Testis (tissue), 3 donors: ENCODE data around the gene ZBTB21. TPM values are rescaled to one million over a fixed set of nuclear protein-coding genes. Genes with fewer than 3 reads are reported as not detected.

Source experiments
- DNase-seq: peaks from one replicate; pipeline ENCODE4 v3.0.0-alpha.2; 2019
- H3K27ac ChIP-seq, 2 donors: fragments of 200-600 bp; sonication (generic); one replicate each; pipeline ENCODE4 v1.5.1; 2019
- H3K27me3 ChIP-seq: fragments of 200-600 bp; sonication (generic); one replicate; pipeline ENCODE4 v1.5.1; 2019
- H3K36me3 ChIP-seq: fragments of 200-600 bp; sonication (generic); one replicate; pipeline ENCODE4 v1.5.1; 2017; ENCODE audit warnings: low read depth; ENCODE audit errors: missing control alignments
- H3K4me1 ChIP-seq: fragments of 200-600 bp; sonication (generic); one replicate; pipeline ENCODE4 v1.5.1; 2019
- H3K4me3 ChIP-seq, 2 donors: fragments of 200-600 bp; sonication (generic); one replicate each; pipeline ENCODE4 v1.5.1; 2017 to 2019
- H3K9me3 ChIP-seq: fragments of 200-600 bp; sonication (generic); one replicate; pipeline ENCODE4 v1.5.1; 2017
- CTCF ChIP-seq, 3 experiments: fragments of 450-650 bp in 2 of 3; fragments of 200-600 bp in 1 of 3; sonication (generic) in 1 of 3; IDR thresholded peaks; one replicate each; pipeline ENCODE4 v1.5.1; 2016 to 2019; ENCODE audit warnings: antibody characterized with exemption in 3 of 3, mild to moderate bottlenecking in 2 of 3, moderate library complexity in 1 of 3
- POLR2A ChIP-seq: fragments of 450-650 bp; IDR thresholded peaks from one replicate; pipeline ENCODE4 v1.6.1; 2017; ENCODE audit warnings: antibody characterized with exemption, mild to moderate bottlenecking, moderate library complexity
- WGBS, 2 donors: methylation state at CpG; one replicate each; pipeline ENCODE4 v1.1.5; 2018; 5-methylcytosine and 5-hydroxymethylcytosine counted together
- intact Hi-C: fragments of 100-400 bp; cut with DNase I; formaldehyde crosslinking; loops from one replicate; pipeline ENCODE4 v1.15.1; 2023; ENCODE audit warnings: low total_unique reads
- polyA plus RNA-seq: library from polyadenylated mRNA; stranded (reverse); fragments of 350-450 nt; fragmentation: Illumina TruSeq; extraction: RNeasy Lipid Tissue Mini Kit (QIAGEN cat#74804); gene quantifications from one replicate; pipeline ENCODE4 v1.2.3, GENCODE V29; 2014; ENCODE audit warnings: low read depth, low replicate concordance; ENCODE audit not compliant: insufficient read depth
- total RNA-seq, 2 donors: library from RNA; depleted of rRNA; stranded (reverse); fragments of >200 nt; gene quantifications; one replicate each; pipeline ENCODE4 v1.2.3, GENCODE V29; 2016

The ZBTB21 gene
- total and polyA plus RNA-seq, 3 donors from 2014 or later: 18.1 to 30.9 (median 26.3) TPM

- 91 to 95% methylated on average over 5 to 11 of the region's 11 CpGs for WGBS, 2 donors
- H3K4me3 ChIP-seq: no peak overlapping the region
- intact Hi-C loops: no loop called here
Observed at GRCh38 chr21:41948901-41949300, 61.3 kb downstream of the ZBTB21 start.

DNA sequence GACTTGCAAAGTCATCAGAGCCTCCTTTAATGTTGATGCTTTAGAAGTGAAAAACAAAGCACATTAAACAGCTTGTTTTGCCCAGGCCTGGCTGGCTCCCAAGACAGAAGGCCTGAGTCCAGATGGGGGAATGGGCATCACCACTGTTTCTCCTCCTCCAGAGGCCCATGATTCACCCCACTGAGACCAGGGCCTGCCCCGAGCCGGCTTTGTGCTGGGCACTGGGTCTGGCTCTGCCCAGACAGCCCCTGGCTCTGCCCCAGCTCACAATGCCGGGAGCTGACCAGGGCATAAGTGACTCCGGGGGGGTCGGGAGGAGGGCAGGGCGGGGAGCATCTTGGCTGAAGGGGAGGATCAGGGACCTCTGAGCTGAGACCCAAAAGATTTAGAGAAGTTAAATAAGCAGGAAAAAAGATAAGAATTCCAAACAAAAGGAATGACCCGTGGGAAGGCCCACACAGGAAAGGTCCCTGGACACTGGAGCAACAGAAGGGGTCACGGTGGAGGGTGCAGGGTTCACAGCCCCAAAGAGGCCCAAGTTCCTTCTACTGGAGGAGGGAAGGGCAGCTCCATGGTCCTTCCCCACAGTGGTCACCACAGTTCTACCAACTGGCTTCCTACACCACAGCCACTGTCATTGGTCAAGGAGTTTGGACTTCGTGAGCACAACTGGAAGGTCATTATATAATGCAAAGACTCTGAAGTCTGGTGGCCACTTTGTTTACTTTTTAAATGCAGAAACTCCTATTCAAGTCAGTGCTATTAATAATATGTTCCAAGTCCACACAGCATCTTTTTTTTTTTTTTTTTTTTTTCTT lies 61.9 kb downstream of the ZBTB21 start:
- Histone ChIP-seq H3K27me3 (no peaks in the 10 kb centered on the region), H3K9me3 (no peaks in the 10 kb centered on the region), H3K27ac (peak overlapping the region in 1 of 2 donors; percentile 8), H3K4me3 (no peak overlapping the region), H3K4me1 (peaks cover 3% of the 10 kb centered on the region), H3K36me3 (no peaks in the 10 kb centered on the region)
- 44 to 45% methylated on average over 7 to 9 of the region's 9 CpGs for WGBS, 2 donors
- DNase-seq: no peak
- TF ChIP-seq POLR2A (no peak), CTCF (IDR thresholded peaks at IDR 0.05) (no peak)
- intact Hi-C loops: no loop called here

More at GRCh38 chr21:41948901-41949300, 61.3 kb downstream of the ZBTB21 start:
- Histone ChIP-seq H3K27ac (no peak overlapping the region), H3K27me3 (no peaks in the 10 kb centered on the region), H3K36me3 (no peaks in the 10 kb centered on the region), H3K9me3 (no peaks in the 10 kb centered on the region), H3K4me1 (peaks cover 3% of the 10 kb centered on the region)
- TF ChIP-seq CTCF (IDR thresholded peaks at IDR 0.05) (no peak), POLR2A (no peak)
- no peak for DNase-seq

GRCh38 chr21:41945982-41946381 lies 64.2 kb downstream of the ZBTB21 start:
- Histone ChIP-seq H3K36me3 (no peaks in the 10 kb centered on the region), H3K9me3 (no peaks in the 10 kb centered on the region), H3K27ac (no peak overlapping the region), H3K27me3 (no peaks in the 10 kb centered on the region), H3K4me3 (no peak overlapping the region), H3K4me1 (no peaks in the 10 kb centered on the region)
- TF ChIP-seq POLR2A: no peak
- TF ChIP-seq CTCF (IDR thresholded peaks at IDR 0.05): no peak
- DNase-seq: no peak
- intact Hi-C loops: no loop called here
- WGBS, 2 donors: 90 to 91% methylated on average over 8 of the region's 8 CpGs

DNA sequence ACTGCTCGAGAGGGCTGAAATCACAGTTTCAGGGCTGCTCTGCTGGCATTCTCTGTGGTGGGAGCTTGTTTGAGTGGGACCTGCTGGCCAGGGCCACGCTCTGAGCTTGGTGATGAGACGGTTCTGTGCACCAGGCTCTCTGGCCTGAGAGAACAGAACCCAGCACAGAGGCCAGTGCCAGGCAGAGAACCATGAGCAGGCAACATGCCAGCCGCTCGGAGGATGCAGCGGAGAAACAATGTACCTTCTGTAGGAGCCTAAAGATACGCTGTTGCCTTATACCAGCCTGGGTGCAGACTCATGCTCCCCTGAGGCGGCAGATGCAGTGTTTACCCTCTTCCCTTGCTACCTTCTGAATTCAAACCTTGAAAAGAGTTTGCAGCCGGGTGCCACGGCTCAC lies 66.3 kb downstream of the ZBTB21 start:
- TF ChIP-seq POLR2A: no peak
- no peak for TF ChIP-seq CTCF (IDR thresholded peaks at IDR 0.05)
- DNase-seq: peak; percentile 64
- no peaks in the 10 kb centered on the region for H3K27me3 ChIP-seq
- WGBS, 2 donors: 63 to 76% methylated on average over 10 of the region's 10 CpGs
- H3K4me1 ChIP-seq: no peaks in the 10 kb centered on the region
- no peak overlapping the region for H3K4me3 ChIP-seq
- H3K27ac ChIP-seq: no peak overlapping the region
- H3K36me3 ChIP-seq: no peaks in the 10 kb centered on the region
- intact Hi-C loops: no loop called here
- H3K9me3 ChIP-seq: no peaks in the 10 kb centered on the region

- TF ChIP-seq CTCF (IDR thresholded peaks at IDR 0.05) (no peak), POLR2A (no peak)
- Histone ChIP-seq H3K4me1 (no peaks in the 10 kb centered on the region), H3K9me3 (no peaks in the 10 kb centered on the region), H3K27me3 (no peaks in the 10 kb centered on the region), H3K36me3 (no peaks in the 10 kb centered on the region), H3K27ac (no peak overlapping the region), H3K4me3 (no peak overlapping the region)
- DNase-seq: no peak
- WGBS, 2 donors: 89 to 94% methylated on average over 6 to 9 of the region's 9 CpGs
- intact Hi-C loops: no loop called here
Observed at GRCh38 chr21:41942457-41942856, 67.7 kb downstream of the ZBTB21 start.
